GM19328 (cell line): ENCODE results near the gene GAL3ST1.

Source experiments
- ATAC-seq: cut with Tn5 transposase; IDR thresholded peaks from one replicate; pipeline ENCODE4 v1.9.1; 2021; ENCODE audit warnings: mild to moderate bottlenecking, moderate library complexity; ENCODE audit not compliant: unreplicated experiment

GAL3ST1 gene

GRCh38 chr22:30537083-30537731, 37.3 kb downstream of the GAL3ST1 start:
- ATAC-seq: no peak

GRCh38 chr22:30535182-30535581, 39.3 kb downstream of the GAL3ST1 start:
- ATAC-seq: no peak

- no peak for ATAC-seq
Observed at GRCh38 chr22:30531651-30532608, 42.5 kb downstream of the GAL3ST1 start.

GRCh38 chr22:30526656-30527055, 47.8 kb downstream of the GAL3ST1 start:
- no peak for ATAC-seq

GRCh38 chr22:30523646-30524489, 50.6 kb downstream of the GAL3ST1 start:
- no peak for ATAC-seq

GRCh38 chr22:30521368-30522156, 52.9 kb downstream of the GAL3ST1 start:
- ATAC-seq: no peak

- no peak for ATAC-seq
Observed at GRCh38 chr22:30519842-30520425, 54.5 kb downstream of the GAL3ST1 start.

GRCh38 chr22:30516731-30517130, 57.7 kb downstream of the GAL3ST1 start:
- no peak for ATAC-seq

GRCh38 chr22:30516273-30516672, 58.2 kb downstream of the GAL3ST1 start:
- no peak for ATAC-seq

- ATAC-seq: no peak
Observed at GRCh38 chr22:30514252-30514651, 60.2 kb downstream of the GAL3ST1 start.

GRCh38 chr22:30513462-30513861, 61.0 kb downstream of the GAL3ST1 start:
- ATAC-seq: no peak

GRCh38 chr22:30511911-30512310, 62.6 kb downstream of the GAL3ST1 start:
- ATAC-seq: no peak

- ATAC-seq: no peak
Observed at GRCh38 chr22:30511109-30511508, 63.4 kb downstream of the GAL3ST1 start.

- no peak for ATAC-seq
Observed at GRCh38 chr22:30508216-30508615, 66.2 kb downstream of the GAL3ST1 start.

- no peak for ATAC-seq
Observed at GRCh38 chr22:30507670-30508069, 66.8 kb downstream of the GAL3ST1 start.

- no peak for ATAC-seq
Observed at GRCh38 chr22:30506507-30506968, 67.9 kb downstream of the GAL3ST1 start.
